OCI-LY1 (cell line): ENCODE data around the gene TIMM21.

Experiments used
- EZH2 ChIP-seq: fragments of 200-600 bp; sonication (generic), shearing (Covaris generic); IDR thresholded peaks from 2 replicates; pipeline ENCODE4 v1.8.0; 2017; ENCODE audit warnings: borderline replicate concordance, mixed run types, mild to moderate bottlenecking, antibody characterized with exemption, low read length, moderate library complexity, mixed read lengths
- TF ChIP-seq, protein P1 (sequence below): fragments of 200-600 bp; sonication (generic), shearing (Covaris generic); IDR thresholded peaks from 2 replicates; pipeline ENCODE4 v1.5.1; 2017; ENCODE audit warnings: mild to moderate bottlenecking, antibody characterized with exemption, low read length, moderate library complexity, mixed read lengths

DNA sequence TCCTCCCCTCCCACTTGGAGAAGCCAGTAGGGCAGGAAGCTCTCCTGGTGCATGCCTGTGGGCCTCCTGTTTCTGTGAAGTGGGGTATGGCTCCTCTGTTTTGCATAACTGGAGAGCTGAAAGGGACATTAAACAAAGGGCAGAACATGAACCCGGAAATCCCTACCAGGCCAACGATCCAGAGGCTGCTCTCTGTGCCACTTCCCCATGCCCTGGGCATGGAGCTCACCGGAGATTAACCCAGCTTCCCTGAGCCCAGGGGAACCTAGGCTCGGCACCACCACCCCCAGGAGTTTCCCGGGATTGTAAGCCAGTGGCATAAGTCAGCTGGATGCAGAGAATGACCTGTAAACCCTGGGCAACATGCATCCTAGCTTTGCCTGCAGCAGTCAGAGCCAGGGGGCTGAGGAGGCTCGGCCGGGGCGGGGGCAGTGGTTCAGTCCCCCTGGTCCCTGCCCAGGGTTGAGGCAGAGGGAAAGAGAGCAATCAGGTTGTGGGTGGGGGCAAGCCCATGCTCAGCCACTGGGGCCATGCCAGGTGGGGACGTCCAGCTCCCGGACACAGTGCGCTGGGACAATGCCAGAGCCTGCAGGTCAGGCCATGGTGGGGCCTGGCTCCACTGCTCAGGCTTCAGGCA is 49.5 kb downstream of the TIMM21 start:
- TF ChIP-seq EZH2, result no peak
- TF ChIP-seq, protein P1, sequence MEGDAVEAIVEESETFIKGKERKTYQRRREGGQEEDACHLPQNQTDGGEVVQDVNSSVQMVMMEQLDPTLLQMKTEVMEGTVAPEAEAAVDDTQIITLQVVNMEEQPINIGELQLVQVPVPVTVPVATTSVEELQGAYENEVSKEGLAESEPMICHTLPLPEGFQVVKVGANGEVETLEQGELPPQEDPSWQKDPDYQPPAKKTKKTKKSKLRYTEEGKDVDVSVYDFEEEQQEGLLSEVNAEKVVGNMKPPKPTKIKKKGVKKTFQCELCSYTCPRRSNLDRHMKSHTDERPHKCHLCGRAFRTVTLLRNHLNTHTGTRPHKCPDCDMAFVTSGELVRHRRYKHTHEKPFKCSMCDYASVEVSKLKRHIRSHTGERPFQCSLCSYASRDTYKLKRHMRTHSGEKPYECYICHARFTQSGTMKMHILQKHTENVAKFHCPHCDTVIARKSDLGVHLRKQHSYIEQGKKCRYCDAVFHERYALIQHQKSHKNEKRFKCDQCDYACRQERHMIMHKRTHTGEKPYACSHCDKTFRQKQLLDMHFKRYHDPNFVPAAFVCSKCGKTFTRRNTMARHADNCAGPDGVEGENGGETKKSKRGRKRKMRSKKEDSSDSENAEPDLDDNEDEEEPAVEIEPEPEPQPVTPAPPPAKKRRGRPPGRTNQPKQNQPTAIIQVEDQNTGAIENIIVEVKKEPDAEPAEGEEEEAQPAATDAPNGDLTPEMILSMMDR, result no peak
